Bronchial epithelial cell (primary cell): ENCODE measurements around the gene BAHD1. TPM values are rescaled to one million over a fixed set of nuclear protein-coding genes. Genes with fewer than 3 reads are reported as not detected.
A peak's percentile ranks its signal among the peaks of the same experiment; 100 is the strongest.

Experiments used
- DNase-seq: peaks from one replicate; pipeline ENCODE4 v3.0.0-alpha.2; 2010; ENCODE audit warnings: low read depth
- FAIRE-seq: peaks from 2 replicates; lab custom pipeline; 2011; peaks lifted over from hg19 to GRCh38; lab: Jason Lieb, UNC
- H3K27me3 ChIP-seq: 2 replicates; pipeline ENCODE4 v1.5.1; 2011; ENCODE audit warnings: low read length; ENCODE audit not compliant: control insufficient read depth, insufficient read depth
- H3K36me3 ChIP-seq: 2 replicates; pipeline ENCODE4 v1.5.1; 2011; ENCODE audit warnings: low read length; ENCODE audit not compliant: control insufficient read depth, insufficient read depth
- H3K4me3 ChIP-seq: 2 replicates; pipeline ENCODE4 v1.5.1; 2011; ENCODE audit warnings: mild to moderate bottlenecking, low read depth, low read length, control low read depth
- total RNA-seq: library from RNA; depleted of rRNA; stranded (reverse); fragments of >200 nt; gene quantifications from 2 replicates; pipeline ENCODE4 v1.2.1, GENCODE V29; 2014
- TF ChIP-seq, protein P1 (sequence below): IDR thresholded peaks from 2 replicates; pipeline ENCODE4 v1.5.1; 2011; ENCODE audit warnings: mild to moderate bottlenecking, moderate library complexity, low read length, control low read depth, inconsistent platforms; ENCODE audit not compliant: insufficient read depth, severe bottlenecking

Gene BAHD1
- total RNA-seq, 1 donor from 2014 or later = 4.2 TPM

- FAIRE-seq (no peak), DNase-seq (no peak)
- Histone ChIP-seq H3K4me3 (no peak overlapping the region), H3K36me3 (no peaks in the 10 kb centered on the region), H3K27me3 (no peaks in the 10 kb centered on the region)
- TF ChIP-seq, protein P1, sequence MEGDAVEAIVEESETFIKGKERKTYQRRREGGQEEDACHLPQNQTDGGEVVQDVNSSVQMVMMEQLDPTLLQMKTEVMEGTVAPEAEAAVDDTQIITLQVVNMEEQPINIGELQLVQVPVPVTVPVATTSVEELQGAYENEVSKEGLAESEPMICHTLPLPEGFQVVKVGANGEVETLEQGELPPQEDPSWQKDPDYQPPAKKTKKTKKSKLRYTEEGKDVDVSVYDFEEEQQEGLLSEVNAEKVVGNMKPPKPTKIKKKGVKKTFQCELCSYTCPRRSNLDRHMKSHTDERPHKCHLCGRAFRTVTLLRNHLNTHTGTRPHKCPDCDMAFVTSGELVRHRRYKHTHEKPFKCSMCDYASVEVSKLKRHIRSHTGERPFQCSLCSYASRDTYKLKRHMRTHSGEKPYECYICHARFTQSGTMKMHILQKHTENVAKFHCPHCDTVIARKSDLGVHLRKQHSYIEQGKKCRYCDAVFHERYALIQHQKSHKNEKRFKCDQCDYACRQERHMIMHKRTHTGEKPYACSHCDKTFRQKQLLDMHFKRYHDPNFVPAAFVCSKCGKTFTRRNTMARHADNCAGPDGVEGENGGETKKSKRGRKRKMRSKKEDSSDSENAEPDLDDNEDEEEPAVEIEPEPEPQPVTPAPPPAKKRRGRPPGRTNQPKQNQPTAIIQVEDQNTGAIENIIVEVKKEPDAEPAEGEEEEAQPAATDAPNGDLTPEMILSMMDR = no peak
Observed at GRCh38 chr15:40508216-40508615, 67.5 kb downstream of the BAHD1 start.

- FAIRE-seq (no peak), DNase-seq (no peak)
- H3K36me3 ChIP-seq = no peaks in the 10 kb centered on the region
- TF ChIP-seq, protein P1 = no peak
- H3K27me3 ChIP-seq = no peaks in the 10 kb centered on the region
- no peak overlapping the region for H3K4me3 ChIP-seq
Observed at GRCh38 chr15:40510201-40510600, 69.4 kb downstream of the BAHD1 start.

GRCh38 chr15:40511093-40511471 lies 70.3 kb downstream of the BAHD1 start:
- DNase-seq (no peak), FAIRE-seq (no peak)

GRCh38 chr15:40511472-40512133 lies 70.8 kb downstream of the BAHD1 start:
- H3K27me3 ChIP-seq = no peaks in the 10 kb centered on the region
- peak; percentile 30 for DNase-seq
- H3K4me3 ChIP-seq = peak overlapping the region; percentile 45
- H3K36me3 ChIP-seq = no peaks in the 10 kb centered on the region
- TF ChIP-seq, protein P1 = no peak
- FAIRE-seq = no peak

More at GRCh38 chr15:40511093-40511471, 70.3 kb downstream of the BAHD1 start:
- TF ChIP-seq, protein P1 = no peak
- H3K27me3 ChIP-seq = no peaks in the 10 kb centered on the region
- no peaks in the 10 kb centered on the region for H3K36me3 ChIP-seq
- peak overlapping the region; percentile 45 for H3K4me3 ChIP-seq

DNA sequence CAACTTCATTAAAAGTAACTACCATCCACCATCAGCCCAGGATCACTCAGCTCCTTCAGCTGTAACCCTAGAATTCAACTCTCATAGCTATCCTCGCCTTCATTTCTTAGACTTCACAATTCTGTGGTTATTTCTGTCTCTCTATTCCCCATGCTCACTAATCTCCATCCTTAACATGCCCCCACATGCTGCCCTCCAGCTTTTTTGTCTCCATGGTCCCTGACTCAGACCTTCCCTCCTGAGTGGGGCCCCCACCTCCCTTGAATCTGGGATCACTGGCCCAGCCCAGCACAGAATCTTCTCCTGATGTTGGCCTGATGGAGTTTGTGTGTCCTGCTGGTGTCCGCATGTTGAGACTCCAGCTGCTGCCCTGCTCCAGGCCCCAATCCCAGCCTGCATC lies 71.7 kb downstream of the BAHD1 start:
- Histone ChIP-seq H3K27me3 (no peaks in the 10 kb centered on the region), H3K4me3 (no peak overlapping the region), H3K36me3 (no peaks in the 10 kb centered on the region)
- DNase-seq = peak; percentile 52
- TF ChIP-seq, protein P1 = no peak
- FAIRE-seq = no peak

DNA sequence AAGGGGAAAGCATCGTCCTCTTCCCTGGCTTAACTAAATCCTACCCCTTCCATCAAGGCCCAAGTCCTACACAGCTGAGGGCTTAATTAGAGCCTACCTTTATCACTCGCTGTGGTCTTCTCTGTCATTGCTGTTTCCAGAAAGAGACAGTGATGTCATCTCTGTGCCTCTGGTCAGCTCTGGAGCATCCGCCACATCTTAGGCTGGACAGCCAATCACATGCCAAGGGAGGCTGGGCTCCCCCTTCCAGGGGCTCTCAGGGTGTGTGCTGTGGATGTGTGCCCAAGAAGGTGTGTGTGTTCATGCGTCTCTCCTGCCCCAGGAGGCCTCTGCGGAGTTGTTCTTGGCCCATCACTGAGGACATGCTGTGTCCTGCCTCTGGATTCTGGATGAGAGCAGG lies 72.9 kb downstream of the BAHD1 start:
- Histone ChIP-seq H3K4me3 (no peak overlapping the region), H3K27me3 (no peaks in the 10 kb centered on the region), H3K36me3 (no peaks in the 10 kb centered on the region)
- TF ChIP-seq, protein P1 = no peak
- FAIRE-seq = no peak
- DNase-seq = no peak
